ENCODE measurements around the gene SYNGR2.

SYNGR2 gene

DNA sequence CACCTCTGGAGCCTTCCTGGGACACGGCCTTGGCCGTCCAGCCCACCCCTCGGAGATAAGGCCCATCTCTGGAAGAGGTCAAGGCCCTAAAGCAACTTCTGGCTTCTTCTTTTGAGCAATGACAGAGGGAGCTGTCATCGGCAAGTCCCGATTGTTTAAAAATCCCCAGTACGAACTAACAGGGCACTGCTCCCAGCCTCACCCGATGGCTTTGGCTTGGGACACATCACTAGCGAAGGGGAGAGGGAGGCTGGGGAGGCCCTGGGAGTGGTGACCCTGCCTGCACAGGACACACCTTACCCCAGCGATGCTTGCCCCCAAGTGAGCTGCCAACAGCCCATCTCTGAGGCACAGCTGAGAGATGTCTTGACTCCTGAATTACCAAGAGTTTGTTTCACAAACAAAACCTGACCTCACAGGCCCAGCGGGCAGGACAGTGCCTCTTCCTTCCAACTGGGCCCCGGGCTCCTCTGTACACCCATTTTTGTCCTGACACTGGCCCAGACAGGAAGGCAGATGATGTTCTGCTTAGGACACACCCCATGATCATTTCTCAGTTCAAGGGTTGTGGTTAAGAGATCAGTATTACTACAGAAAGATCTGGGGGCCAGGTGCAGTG lies 4.8 kb downstream of the SYNGR2 start:
- no peak for DNase-seq

DNA sequence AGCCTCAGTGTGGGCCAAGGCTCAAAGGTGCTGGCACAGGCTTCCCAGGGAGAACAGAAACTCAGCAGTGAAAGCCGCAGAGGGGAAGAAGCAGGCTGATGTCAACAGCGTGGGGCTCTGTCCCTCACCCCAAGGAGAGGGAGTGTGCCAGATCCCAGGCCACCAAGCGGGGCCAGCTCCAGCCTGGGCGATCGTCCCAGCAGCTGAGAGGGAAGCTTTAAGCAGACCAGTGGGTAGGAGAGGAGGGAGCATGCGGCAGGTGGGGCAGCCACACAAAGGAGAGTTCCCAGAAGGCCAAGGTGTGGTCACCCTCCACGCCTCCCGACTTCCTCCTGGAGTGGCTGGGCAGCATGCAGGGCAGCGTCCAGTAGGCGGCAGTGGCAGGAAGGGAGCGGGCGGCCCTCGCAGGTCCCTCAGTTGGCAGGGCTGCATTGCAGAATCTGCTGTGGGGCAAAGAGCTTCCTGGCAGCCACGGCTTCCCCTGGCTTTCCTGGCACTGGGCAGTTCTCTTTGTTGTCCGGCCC lies 6.0 kb downstream of the SYNGR2 start:
- no peak for DNase-seq

DNA sequence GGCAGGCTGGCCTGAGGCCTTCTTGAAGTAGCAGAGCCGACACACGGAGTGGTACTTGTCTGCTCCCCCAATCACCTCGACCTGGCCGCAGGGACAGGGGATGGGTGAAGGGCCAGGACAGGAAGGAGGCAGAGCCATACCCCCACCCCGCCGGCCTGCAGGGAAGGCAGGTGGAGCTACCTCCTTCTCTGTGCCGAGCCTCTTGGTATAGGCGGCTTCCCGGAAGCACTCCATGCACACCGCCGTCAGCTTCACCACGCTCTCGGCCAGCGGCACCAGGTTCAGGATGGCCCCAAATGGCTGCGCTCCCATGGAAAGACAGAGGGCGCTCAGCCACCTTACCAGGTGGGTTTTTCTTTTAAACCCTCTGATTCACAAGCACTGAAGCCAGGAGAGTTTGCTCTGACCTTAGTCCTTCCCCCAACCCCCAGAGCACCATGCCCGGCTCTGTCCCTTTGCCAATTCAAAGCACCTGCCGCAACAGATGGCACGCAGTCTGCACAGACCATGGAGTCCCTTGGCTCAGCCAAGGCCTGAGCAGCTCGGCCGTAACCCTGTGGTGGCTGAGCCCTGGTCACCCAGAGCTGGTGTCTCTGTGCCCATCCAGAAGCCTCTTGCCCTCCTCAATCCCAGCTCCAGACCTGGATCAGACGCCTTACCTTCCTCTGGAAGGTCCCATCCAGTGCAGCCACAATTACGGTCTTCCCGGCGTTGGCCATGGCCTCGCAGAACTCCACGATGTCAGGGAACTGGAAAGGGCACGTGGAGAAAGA lies 6.7 kb downstream of the SYNGR2 start:
- DNase-seq, result no peak

DNA sequence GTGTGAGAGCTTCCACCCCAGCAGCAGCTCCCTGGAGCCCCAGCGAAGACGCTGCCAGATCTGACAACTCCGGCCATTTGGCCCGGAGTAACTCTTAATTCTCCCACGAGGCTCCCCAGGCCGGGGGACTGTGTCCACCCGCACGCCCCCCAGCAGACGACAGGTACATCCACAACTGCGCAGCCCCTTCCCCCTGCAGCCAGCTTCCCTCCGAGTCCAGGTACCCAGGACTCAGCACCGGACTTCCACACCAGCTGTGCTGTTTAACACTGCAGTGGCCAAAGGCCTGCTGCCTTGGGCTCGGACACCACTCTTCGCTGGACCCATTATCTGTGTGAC lies 7.2 kb downstream of the SYNGR2 start:
- DNase-seq, result no peak

DNA sequence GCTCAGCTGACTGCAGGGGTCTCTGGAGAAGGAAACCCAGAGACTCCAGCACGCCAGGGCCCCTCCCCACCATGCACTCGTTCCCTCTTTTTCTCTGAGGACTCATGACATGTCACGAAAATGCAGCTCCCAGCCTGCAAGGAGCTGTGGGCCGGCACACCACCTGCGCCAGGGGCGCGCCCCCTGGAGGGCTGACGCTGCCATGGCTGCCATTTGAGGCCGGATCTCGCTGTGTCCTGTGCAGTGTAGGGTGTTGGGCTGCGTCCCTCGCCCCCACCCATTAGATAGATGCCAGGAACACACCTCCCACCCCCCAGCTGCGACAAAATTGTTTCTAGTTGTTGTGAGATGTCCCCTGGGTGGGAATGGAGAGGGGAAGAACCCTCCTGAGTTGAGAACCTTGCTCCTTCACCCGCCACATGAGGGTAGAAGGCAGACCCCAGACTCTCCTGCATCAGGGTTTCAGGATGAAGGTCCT lies 8.2 kb downstream of the SYNGR2 start:
- no peak for DNase-seq

DNA sequence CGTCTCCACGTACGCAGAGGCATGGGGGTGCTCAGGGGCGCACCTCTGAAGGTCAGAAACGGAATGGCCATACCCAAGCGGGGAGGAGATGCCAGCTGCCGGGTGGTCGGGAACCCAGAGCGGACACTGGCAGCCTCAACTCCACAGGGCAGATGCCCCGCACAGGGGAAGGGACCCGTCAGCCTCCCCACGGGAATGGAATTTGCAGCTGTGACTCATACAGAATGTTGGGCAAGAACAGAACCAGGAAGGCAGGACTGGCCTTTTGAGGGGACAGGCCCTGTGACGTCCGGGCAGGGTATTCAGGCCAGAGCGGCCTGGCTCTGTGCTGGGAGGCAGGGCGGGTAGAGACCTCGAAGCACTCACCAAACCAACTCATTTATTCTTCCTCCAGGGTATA lies 11.0 kb downstream of the SYNGR2 start:
- no peak for DNase-seq

DNA sequence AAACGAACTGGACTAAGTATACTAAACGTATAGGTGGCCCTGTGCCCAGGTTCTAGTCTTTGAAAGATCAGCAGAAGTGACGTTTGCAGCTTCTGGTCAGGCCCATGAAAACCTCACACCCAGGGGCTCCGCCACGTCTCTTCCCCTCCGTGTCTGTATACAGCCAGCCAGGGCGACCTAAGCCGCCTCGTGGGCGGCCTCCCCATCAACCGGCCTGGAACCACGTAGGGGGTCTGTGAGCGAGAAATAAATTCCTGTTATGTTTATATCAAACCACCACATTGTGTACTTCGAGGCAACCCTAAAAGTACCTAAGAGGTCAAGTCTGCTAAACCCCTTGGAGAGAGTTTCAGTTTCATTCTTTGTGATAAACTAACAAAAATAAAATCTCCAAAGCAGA lies 11.7 kb downstream of the SYNGR2 start:
- no peak for DNase-seq

DNA sequence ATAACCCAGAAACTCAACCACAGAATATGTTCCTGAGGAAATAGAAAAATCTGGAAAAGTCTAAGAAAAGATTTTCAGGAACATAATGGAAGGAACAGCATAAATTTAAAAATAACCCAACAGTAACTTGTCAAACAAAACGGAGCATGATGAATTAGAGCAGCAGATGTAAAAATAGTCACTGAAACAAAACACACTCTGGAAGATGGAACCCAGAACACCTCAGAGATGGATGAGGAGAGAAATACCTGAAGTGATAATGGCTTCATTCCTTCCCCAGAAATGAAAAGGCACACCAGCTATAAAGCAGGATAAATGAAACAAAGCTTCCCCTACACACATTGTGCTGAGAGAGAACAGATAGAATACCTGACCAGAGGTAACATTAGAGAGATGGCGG lies 12.1 kb downstream of the SYNGR2 start:
- no peak for DNase-seq

DNA sequence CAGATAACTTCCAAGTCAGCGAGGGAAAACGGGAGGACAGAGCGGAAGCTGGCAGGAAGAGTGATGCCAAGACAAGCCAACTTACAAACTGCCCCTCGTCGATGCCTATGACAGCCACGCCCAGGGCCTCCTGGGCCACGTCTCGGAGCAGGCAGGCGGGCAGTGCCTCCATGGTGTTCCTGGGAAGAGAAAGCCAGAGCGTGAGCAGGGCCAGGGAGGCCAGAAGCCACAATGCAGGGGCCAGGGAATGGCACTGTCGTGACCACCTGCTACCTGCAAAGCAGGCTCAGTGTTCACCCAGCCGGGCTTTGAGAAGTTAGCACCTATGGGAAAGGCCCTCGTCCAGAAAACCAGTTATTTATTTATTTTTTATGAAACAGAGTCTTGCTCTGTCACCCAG lies 14.1 kb downstream of the SYNGR2 start:
- DNase-seq, result no peak

DNA sequence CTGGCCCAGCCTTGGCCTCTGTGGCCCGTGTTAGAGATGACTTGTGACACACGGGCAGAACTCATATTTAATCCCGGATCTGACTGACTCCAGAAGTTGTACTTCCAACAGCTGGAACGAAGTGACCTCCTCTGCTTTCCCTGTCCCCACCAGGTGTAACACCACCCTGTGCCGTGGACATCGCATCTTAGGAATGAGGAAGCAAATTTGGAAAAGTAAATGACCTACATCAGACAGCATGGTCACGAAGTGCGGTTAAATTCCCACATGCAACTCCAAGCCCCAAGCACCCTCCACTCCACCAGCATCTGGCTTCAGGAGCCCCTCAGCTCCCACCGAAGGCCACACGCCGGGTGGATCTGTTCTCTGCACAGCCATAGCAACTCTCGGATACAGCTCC lies 15.5 kb downstream of the SYNGR2 start:
- no peak for DNase-seq

DNA sequence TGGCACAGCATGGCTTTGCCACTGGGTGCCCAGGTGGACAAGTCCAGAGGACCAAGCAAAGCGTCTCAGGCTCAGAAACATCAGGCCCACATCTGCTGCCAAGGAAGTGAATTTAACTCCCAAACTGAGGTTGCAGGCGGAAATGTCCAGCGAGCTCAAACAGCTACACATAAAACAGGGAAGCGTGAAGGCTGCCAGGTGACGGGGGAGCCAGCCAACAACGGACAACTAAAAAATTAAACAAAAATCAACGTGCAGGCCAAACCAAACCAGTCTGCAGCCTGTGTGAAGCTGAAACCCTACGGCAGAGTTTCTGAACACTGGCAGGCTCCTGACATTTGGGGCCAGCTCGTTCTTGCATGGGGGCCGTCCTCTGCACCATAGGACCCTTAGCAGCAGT lies 16.0 kb downstream of the SYNGR2 start:
- DNase-seq, result no peak

DNA sequence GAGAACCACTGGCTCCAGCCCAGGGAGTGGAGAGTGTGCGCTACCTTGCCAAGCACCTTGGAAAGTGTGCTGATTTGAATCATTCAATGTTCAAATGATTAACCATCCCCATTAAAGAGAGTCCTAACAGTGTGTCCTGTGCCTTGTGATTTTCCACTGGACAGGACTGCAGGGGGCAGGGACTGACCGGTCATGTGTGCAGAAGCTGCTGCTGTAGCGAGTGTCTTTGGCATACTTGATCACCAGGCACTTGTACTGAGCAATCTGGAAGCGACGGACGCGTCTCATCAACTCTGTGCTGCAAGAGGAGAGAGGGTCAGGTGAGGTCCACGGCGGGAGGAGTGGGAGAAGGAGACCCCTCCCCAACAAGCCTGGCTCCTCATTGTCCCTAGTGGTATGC lies 16.5 kb downstream of the SYNGR2 start:
- no peak for DNase-seq

DNA sequence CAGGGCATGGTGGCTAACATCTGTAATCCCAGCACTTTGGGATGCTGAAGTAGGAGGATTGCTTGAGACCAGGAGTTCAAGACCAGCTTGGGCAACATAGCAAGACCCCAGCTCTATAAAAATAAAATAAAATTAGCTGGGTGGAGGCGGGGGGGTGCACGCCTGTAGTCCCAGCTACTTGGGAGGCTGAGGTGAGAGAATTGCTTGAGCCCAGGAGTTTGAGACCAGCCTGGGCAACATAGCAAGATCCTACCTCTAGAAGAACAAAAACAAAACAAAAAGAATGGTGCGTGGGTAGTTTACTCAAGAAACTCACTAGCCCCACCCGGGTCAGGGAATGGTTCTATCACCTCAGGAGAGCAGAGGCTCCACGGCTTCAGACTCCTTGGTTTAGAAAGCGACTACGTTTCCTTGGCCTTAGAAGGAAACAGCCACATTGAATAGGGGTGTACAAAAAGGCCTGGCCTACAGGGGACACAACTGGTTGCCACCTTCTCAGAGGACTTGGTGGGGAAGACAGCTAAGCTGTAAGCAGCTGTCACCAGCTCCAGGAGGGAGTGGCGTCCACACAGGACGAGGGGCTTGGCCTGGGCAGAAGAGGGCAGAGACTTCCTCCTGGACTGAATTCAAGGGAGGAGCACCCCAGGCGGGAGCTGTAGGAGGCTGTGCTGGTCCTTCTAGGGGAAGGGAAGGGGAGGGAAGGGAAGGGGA lies 17.8 kb downstream of the SYNGR2 start:
- DNase-seq, result no peak

DNA sequence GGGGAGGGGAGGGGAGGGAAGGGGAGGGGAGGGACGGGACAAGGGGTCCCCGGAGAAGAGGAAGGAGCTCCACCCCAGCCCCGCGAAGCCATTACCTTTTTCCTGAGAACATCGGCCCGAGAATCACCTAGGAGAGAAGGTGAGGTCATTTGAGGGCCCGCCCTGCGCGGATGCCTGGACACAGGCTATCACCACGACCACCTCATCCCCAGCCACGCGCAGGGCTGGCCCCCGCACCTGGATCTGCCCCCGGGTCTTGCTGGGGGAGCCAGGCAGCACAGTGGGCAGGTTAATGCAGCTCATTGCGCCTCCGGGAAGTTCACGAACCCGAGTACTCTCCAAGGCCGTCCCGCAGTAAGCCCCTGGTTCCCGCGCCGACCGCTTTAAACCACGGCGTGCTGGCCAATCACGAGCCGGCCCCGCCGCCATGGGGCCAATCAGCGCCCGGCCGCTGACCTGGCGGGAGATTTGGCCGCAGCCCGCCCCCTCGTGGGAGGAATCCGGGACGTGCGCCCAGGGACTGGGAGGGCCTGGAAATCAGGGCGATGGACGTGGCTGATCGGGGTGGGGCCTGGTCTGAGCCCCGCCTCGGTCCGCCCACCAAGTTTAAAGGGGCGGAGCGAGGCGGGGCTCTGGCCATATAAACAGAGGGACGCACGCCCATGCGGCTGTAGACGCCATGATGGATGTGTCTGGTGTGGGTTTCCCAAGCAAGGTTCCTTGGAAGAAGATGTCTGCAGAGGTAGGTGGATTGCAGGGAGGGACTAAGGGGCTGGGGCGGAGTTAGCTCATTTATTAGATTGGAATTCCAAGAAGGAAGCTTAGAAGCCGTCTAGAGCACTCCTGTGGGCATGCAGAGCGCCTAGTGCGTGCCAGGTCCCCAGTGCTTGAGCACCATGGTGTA lies 18.6 kb downstream of the SYNGR2 start, which contains the start of the genes AFMID and TK1:
AFMID (plus strand) TSS at position 671 of the 904 bp plus-strand sequence; CDS start at position 680, 9 bp downstream.
TK1 (minus strand) TSS at position 361 of the 904 bp plus-strand sequence; CDS start at position 303, 58 bp downstream.
- DNase-seq, result peak; percentile 89

DNA sequence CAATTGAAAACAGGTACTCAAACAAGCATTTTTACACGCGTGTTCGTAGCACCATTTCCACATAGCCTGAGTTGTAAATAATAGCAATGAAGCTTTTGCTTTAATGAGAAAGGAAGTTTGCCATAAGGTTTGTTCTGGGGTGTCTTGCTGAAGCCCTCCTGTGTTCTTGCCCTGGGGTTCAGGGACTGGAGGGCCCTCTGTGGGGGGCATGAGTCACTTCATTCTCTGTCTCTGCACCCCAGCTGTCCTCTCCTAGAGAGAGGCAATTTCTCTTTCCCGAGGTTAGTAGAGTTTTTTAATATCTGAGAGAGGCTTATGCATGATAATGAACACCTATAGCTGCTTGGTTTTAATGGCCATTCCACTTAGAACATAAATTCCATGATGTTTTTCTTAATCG lies 28.3 kb downstream of the SYNGR2 start:
- no peak for DNase-seq

DNA sequence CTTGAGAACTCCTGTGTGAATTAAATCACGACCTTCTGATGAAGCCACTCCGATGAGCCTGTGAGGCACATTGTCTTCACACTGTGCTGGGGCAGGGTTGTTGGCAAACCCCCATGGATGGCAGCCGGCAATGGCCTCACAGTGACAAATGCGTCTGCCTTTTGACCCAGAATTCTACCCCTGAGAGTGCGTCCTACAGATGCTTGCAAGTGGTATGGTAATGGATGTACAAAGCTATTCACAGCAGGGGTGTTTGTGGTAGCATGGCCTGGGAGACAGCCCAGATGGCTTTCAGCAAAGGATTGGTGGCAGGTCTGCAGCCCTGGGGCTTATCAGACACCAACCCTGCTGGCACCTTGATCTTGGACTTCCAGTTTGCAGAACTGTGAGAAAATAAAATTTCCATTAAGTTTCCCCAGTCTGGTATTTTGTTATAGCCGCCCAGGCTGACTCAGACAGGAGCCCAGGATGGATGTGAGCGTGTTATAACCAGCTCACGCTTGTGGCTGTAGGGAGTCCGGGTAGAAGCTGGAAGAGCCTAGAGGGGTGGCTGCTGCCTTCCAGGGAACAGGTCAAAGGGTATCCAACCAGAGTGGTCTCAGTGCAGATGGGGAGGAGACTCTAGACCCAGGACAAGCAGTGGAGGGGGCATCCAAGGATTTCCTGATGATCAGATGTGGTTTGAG lies 28.9 kb downstream of the SYNGR2 start:
- no peak for DNase-seq

DNA sequence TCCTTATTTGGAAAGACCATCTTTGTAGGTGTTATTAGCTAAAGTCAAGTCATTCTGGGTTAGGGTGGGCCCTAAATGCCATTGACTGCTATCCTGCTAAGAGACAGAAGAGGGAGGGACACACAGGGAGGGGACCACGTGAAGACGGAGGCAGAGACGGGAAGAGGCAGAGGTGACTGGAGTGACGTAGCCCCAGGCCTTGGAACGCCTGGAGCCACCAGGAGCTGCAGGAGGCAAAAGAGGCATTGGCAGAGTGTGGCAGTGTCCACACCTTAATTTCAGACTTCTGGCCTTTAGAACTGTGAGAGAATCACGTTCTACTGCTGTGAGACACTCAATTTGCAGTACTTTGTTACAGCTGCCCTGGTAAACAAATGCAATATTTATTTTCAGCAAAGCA lies 32.1 kb downstream of the SYNGR2 start:
- DNase-seq, result no peak

DNA sequence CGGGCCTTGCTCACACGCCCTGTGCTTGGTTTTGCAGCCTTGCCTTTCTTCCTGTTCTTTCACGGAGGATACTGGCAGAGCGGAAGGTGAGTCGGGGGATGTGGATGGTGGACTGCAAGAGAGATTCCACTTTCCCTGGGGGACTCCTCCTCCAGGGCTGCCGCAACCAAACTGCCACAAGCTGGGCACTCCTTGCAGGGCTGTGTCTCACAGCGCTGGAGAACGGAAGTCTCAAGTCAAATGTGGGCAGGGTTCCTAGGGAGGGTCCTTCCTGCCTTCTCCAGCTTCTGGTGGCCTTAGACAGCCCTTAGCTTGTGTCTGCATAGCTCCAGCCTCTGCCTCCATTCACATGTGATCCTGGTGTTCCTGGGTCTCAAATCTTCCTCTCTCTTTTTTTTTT lies 34.3 kb downstream of the SYNGR2 start:
- no peak for DNase-seq

DNA sequence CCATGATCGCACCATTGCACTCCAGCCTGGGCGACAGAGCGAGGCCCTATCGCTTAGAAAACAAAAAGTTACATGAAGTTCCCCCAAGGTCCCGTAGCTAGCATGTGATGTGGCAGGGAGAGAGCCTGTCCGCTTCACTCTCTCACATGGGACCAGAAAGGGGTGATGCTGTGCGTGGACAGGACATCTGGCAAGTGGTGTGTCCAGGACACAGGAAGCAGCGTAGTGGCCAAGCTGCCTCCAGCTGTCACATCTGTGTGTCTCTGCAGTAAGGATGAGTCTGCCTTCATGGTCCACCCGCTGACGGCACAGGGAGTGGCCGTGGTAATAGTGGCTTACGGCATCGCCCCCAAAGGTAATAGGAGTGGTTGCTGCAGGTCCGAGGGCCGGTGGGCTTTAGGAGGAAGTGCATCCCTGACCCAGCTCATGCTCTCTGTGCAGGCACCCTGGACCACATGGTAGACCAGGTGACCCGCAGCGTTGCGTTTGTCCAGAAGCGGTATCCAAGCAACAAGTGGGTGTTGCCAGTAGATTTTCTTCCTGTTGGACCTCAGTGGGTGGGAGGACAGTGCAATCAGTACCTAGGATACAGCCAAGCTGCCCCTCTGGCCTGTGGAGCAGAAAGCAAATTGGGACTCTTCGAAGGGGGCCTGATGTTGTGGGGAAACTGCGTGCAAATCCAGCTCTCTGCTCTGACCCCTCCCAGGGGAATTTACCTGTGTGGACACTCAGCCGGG lies 36.2 kb downstream of the SYNGR2 start:
- no peak for DNase-seq

DNA sequence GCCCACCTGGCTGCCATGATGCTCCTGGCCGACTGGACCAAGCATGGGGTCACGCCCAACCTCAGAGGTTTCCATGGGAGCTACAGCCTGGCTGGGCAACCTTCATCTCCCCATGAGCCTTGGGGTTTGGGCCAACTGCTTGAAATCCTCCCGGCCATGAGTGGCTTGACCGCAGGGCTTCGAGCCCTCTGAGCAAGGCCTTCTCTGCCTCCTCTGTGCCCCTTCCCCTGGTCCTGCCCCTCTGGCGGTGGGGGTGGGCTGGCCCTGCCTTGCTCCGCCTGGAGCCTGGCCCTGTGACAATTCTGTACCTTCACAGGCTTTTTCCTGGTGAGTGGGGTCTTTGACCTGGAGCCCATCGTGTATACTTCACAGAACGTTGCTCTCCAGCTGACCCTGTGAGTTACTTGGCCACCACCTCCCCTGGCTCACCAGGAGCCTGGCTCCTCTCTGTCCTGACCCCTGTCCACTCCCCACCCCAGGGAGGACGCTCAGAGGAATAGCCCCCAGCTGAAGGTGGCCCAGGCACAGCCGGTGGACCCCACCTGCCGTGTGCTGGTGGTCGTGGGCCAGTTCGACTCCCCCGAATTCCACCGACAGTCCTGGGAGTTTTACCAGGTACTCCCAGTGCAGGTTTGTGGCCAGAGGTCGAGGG lies 36.9 kb downstream of the SYNGR2 start:
- DNase-seq, result no peak

DNA sequence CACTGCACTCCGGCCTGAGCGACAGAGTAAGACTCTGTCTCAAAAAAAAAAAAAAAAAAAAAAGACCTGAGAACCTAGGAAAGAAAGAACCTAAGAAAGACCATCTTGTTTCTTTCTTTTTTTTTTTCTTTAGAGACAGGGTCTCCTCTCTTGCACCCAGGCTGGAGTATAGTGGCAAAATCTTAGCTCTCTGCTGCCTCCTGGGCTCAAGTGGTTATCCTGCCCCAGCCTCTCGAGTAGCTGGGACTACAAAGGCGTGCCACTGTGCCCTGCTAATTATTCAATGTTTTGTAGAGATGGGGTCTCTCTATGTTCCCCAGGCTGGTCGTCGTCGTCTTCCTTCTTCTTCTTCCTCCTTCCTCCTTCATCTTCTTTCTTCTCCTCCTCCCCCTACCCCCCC lies 37.9 kb downstream of the SYNGR2 start:
- DNase-seq, result no peak
